Activated naive CD4-positive, alpha-beta T cell (primary cell): ENCODE data around the gene TRPV4.

Experiments
- DNase-seq, 4 experiments: peaks; one replicate each; lab custom pipeline; 2025; lab: John Stamatoyannopoulos, UW

TRPV4 gene

DNA sequence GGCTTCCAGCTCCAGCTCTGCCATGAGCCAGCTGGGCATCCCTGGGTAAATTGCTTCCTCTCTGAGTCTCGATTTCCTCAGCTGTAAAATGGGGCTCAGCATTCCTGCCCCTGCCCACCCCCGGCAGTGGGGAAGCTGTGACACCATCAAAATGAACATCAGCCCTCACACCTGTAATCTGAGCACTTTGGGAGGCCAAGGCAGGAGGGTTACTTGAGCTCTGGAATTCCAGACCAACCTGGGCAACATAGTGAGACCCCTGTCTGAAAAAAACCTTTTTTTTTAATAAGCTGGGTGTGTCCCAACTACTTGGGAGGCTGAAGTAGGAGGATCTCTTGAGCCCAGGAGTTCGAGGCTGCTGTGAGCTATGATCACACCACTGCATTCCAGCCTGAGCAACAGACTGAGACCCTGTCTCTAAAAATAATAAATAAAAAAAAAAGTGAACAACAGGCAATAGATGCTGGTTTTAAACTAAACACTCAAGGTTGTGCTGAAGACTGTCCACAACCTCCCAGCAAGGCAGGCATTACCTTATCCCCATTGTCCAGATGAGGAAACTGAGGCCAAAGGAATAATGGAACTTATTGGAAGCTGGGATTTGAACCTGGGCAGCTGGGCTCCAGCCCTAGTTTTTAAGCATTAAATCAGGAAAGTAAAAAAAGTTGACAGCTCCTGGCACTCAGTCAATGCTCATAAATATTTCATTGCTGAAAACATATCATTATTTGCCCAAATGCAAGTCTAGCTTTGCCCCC is 4.3 kb downstream of the TRPV4 start:
- DNase-seq = no peak

DNA sequence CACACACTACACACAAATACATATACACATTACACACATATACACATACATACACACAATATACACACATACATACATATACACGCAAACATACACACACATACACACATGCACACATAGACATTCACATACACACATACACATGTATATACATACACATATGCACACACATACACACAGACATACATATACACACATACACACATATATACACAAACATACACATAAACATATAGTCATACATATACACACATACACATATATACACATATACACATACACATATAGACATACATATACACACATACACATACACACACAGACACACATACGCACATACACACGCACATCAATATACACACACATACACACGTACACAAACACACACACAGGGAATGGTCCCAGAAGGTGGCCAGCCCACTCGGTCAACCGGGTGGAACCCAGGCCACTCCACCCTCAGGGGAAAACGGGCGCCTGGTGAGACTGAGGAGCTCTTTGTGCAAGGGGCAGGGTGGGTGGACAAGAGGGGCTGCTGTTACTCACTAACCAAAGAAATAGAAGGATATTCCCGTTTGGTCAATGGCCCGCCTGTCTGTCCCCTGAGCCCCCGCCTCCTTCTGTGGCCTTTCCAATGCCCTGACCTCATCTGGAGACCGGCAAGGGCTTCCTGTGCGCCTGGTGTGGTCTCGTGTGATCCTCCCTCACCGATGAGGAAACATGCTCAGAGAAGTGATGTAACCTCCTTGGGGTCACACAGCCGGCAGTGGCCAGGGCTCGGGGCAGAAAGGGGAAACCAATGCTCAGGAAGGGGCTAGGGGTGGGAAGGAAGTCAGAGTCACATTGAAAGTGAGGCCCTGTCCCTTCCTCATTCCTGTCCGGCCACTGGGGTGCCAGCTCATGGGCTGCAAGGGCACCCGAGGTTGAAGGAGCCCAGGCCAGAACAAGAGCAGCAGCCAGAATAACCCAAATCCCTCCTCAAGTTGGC is 5.3 kb downstream of the TRPV4 start:
- no peak for DNase-seq

DNA sequence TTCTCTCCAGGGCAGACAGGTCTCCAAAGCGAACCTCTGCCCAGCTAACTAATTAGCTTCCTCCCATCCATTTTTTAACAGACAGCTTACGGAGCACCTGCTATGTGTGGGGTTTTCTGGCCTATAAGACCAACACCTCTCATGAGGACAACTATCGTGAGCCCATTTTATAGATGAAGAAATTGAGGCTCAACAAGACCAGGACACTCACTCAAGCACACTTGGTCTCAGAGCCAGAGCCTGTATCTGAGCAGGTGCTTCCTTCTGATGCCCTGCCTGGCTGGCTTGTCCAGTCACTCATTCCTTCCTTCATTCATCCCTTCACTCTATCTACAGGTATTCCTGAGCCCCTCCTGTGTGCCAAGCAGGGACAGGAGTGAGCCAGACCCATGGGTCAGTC is 6.1 kb downstream of the TRPV4 start:
- DNase-seq = no peak

DNA sequence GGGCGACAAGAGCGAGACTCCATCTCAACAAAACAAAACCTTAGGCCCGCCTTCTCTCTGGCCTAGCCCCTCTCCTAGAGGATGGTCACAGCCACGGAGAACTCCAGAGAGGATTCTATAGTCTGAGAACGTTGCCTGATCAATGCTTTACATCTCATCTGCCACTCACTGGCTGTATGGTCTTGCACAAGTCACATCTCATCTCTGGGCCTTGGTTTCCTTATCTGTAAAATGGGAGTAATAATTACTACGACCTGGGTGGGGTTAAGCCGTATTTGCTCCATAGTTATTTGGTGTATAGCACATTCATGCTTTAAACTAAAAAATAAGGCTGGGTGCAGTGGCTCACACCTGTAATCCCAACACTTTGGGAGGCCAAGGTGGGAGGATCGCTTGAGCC is 8.5 kb downstream of the TRPV4 start:
- no peak for DNase-seq

DNA sequence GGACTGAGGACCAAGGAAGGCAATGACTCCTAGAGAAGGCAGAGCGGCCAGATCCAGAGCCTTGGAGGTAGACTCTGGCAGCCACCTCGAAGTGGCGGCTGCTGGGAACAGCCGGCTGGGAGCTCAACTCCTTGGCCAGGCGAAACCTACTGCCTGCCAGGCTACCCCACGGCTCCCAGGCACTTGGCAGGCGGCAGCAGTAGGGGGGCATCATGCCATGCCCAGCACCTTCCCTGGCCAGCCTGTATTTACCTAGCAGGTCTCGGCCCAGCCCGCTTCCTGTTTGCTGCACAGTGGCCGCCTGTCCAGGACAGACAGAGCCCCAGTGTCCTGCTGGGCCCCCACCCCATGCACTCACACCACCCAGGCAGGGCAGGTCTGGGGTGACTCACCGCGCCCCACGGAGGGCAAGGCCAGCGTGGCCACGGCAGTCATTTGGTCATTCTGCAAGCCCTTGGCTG is 10.2 kb downstream of the TRPV4 start:
- no peak for DNase-seq

DNA sequence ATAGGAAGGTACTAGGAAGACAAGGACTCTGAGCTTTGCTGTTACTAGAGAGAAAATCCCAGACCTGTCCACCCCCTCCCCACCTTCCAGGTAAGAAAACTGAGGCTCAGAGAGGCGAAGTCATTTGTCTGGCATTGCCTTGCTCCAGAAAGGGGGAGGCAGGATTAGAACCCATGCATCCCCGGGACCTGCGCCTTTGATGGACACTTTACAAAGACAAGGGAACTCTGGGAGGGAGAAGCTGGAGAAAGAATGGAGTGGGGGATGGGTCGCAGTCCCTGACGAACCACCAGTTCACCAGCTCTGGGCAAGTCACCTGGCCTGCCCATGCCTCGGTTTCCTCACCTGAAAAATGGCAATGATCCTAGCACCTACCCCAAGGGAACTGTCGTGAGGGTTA is 10.8 kb downstream of the TRPV4 start:
- no peak for DNase-seq

DNA sequence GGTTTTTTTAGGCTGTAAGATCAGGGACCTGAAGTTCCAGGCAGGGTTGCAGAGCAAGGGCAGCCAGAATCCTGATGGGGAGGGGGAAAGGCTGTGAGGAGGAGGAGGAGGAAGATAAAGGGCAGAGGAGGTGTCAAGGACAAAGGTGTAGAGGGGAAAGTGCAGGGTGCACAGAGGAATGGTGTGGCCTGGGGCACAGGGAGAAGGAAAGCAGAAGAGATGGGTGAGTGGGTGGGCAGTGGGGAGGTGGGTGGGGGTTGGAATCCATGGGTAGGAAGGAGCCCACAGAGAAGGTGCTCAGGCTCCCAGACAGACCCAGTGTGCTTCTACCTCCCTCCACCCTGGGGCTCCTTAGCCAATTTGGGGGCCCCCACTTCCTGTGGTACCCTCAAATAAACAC is 11.2 kb downstream of the TRPV4 start:
- DNase-seq = no peak

DNA sequence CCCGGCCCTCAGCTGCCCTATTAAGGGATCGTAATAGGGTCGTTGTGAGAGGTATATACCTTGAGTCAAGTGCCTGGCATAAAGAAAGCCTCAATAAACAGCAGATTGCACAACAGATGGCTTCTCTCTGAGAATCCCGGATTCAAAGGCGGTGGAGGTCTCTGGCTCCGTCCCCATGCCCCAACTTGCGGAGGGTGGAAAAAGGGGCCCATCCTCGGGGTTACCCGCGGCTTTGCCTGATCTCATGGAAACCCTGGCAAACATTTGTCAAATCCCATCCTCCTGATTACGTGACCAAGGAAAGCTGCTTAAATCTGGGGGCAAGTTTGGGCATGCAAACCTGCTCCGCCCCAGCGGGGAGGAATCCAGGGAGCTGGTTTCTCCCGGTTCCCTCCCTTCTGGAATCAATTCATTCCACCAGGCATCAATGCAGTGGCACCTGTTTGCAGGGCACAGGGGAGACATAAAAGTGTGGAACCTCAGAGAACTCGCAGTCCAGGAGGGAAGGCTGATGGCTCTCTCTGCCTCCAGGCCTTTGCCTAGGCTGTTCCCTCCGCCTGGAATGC is 12.3 kb downstream of the TRPV4 start:
- no peak for DNase-seq

DNA sequence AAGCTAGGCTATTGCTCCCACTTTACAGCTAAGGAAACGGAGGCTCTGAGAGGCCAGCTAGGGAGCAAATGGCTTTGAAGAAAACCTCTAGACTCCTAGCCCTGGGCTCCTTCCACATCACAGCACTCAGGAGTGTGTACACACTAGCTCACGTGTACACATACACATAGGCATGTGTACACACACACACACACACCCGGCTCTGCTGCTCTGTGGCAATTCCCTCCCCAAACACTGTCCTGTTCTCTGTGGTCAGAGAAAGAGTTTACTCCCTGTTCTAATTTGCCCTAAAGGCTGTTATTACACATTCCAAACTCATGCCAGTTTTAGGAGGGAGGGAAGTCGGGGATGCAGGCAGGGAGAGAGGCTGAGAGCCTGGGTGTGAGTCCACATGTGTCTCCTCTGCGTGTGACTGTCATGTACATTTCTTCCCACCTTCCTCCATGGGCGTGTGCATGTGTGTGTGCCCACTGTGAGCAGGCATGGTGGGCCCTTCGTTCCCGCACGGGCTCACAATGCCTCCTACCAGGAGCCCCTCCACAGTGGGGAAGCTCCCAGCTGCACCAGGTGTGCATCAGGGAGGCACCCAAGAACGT is 14.2 kb downstream of the TRPV4 start:
- no peak for DNase-seq

DNA sequence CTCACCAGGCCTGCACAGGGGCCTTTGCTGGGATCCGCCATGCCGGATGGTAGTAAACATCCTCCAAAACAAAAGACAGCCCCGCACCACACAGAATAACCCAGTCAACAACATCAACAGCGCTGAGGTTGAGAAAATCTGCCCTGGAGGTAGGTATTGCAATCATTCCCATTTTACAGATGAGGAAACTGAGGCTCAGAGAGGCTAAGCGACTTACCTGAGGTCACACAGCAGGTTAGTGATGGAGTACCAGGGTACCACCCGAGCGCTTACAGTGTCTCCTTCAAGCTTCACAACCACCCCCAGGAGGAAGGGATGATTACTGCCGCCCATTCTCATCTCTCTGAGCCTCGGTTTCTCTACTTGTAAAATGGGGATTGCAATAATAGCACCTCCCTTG is 14.9 kb downstream of the TRPV4 start:
- no peak for DNase-seq

DNA sequence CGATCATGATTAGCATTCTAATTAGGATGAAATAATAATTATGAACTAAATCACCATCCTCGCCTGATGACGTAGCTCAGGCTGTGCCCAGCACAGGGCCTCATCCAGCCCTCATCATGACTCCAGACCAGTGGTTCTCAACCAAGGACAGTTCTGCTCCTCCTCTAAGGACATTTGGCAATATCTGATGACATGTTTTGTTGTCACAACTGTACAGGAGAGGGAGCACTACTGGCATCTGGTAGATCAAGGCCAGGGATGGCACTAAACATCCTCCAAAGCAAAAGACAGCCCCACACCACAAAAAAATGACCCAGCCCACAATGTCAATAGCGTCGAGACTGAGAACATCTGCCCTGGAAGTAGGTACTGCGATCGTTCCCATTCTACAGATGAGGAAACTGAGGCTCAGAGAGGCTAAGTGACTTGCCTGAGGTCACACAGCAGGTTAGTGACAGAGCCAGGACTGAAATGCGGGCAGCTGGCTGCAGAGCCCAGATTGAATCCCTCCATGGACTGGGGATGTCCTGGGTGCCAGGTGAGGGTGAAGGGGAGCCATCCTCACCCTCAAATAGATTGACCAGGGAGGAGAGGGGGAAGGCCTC is 15.5 kb downstream of the TRPV4 start:
- DNase-seq = no peak

DNA sequence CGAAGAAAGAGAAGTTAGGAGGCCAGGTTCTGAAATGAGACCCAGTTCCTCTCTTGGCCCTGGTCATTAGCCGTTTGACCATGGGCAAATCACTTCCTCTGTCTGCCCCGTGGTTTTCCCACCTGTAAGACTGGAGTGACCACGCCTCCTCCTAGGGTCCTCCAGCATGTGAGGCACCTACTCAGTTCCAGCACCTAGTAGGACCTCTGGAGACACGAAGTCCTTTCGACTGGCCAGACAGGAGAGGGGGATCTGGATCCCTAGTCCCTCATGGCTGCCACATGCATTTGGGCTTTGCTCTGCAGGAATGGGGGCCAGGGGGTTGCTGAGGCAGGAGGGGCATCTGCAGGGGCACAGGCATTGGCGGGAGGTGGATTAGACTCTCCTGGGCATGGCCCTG is 16.3 kb downstream of the TRPV4 start:
- no peak for DNase-seq

DNA sequence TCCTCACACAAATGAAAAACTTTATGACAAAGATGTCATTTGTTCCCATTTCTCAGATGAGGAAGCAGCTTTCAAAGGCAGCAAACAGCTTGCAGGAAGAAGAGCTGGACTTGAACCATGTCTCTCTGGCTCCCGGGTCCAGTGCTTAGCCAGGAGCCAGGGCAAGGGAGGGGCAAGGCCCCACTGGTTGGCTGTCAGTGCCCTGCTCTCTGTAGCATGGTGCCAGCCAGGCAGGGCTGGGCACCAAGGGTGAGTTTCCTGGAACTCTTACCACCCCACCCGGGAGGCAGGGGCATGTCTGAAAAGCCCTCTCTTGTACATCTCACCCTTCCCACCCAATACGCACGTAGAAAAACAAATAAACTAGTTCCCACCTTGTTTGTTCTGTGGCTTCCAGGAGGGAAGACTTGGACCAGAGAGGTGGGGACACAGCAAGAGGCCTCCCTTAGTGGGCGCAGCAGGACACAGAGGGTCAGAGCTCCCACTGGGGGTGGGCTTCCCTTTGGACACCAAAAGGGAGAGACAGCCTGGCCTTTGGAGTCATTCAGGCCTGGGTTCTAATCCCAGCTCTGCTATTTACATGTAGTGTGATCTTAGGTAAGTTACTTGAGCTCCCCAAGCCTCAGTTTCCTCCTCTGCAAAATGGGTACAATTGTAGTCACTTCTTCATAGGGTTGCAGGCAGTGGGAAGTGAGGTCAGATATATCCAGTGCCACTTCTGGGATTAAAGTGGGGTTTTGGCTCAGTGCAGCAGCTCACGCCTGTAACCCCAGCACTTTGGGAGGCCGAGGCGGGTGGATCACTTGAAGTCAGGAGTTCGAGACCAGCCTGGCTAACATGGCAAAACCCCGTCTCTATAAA is 17.2 kb downstream of the TRPV4 start:
- DNase-seq = no peak

DNA sequence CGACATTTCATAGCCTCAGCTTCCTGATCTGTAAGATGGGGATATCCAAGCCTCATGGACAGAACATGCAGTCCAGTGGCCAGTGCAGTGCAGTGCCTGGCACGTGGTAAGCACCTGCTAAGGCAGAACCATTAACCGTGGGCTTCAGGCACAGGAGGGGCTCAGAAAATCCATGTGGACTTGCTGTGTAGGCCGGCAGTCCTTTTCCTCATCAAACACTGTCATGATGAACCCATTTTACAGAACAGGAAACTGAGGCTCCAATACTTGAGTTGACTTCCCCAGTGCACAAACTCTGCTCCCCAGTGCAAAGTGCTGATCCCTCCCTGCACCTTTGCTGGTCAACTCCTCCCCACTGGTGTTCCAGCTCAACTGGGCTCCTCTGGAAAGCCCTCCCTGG is 18.0 kb downstream of the TRPV4 start:
- no peak for DNase-seq

DNA sequence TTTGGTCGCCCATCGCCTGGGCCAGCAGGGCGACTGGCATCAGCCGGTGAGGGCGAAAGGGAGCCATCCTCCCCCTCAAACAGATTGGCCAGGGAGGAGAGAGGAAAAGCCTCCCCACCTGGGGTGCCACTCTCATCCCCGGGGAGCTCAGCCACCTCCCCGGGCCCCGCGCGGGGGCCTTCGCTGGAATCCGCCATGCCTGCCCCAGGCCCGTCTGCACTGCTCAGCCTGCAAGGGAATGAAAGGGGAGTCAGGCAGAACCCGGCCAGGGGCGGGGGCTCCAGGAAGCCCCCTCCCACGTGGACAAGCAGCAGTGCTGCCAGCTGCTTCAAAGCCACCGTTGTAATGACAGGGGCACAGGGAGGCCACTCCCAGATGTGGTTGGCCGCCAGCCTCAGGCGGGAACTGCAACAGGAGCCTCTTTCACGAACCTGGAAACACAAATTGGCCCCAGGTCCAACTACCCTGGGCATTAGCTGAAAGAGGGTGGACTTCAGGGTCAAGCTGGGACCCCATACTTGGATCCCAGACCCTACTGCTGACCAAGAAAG is 18.5 kb downstream of the TRPV4 start:
- no peak for DNase-seq

DNA sequence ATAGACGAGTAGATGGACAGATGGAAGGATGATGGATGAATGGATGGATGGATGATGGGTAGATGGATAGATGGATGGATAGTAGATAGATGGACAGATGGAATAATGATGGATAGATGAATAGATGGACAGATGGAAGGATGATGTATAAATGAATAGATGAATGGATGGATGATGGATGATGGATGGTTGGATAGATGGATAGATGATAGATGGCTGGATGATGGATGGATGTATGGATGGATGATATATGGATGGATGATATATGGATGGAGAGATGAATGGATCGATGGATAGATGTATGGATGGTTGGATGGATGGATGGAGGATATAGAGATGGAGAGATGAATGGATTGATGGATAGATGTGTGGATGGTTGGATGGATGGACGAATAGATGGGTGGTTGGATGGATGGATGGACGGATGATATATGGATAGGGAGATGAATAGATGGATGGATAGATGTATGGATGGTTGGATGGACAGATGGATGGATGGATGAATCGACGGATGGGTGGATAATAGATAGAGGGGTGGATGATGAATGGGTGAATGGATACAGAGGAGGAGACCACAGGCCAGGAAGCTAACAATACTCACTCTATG is 19.3 kb downstream of the TRPV4 start:
- no peak for DNase-seq

DNA sequence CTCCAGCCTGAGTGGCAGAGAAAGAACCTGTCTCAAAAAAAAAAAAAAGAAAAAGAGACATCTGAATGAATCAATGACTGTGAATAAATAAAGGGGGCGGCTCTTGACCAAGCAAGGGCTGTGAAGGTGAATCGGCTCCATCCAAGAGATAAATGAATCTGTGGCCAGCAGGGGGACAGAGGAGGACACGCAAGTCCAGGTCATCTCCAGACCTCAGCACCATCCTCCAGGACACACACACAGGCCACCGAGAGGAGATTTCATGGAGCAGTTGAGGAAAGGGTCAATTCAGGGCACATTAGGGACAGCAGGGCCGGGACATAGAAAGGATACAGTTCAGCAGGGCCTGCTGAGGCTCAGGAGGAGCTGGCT is 21.6 kb downstream of the TRPV4 start:
- DNase-seq = no peak

DNA sequence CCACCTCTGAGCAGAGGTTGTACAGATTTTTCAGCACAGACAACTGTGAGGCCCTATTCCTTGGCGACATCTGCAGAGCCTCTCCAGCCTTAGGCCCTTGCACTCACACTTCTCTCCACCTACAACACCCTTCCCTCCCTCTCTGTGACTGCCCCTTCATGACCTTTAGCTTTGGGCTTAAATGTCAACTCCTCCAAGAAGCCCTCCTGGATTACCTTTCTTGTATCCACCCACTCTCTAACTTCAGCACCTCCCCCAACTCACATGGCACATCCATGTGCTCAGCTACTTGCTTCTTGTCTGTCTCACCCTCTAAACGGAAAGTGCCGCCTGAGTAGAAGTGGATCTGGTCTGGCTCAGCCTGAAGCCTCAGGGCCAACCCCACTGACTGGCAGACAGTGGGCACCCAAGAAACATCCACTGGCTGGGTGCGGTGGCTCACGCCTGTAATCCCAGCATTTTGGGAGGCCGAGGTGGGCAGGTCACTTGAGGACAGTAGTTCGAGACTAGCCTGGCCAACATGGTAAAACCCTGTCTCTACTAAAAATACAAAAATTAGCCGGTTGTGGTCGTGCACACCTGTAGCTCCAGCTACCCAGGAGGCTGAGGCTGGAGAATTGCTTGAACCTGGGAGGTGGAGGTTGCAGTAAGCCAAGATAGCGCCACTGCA is 22.1 kb downstream of the TRPV4 start:
- DNase-seq = no peak

DNA sequence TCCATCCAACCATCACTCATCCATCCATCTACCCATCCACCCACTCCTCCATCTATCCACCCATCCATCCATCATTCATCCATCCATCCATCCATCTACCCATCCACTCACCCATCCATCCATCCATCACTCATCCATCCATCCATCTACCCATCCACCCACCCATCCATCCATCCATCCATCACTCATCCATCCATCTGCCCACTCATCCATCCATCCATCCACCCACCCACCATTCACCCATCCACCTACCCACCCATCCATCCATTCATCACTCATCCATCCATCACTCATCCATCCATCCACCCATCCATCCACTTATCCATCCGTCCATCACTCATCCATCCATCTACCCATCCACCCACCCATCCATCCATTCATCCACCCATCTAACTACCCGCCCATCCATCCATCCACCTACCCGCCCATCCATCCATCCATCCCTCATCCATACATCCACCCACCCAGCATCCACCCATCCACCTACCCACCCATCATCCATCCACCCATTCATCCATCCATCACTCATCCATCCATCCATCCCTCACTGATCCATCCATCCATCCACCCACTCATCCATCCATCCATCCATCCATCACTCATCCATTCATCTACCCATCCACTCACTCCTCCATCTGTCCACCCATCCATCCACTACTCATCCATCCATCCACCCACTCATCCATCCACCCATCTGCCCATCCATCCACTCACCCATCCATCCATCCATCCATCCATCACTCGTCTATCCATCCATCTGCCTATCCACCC is 24.1 kb downstream of the TRPV4 start:
- DNase-seq = no peak
